BJ (cell line): ENCODE measurements around the gene PLD5. TPM values are rescaled to one million over a fixed set of nuclear protein-coding genes. Genes with fewer than 3 reads are reported as not detected.
A peak's percentile ranks its signal among the peaks of the same experiment; 100 is the strongest.

Experiments
- CTCF ChIA-PET: fragments of 350-600 bp; formaldehyde crosslinking; extraction: SDS; loops from one replicate; lab custom pipeline; 2021; ENCODE audit warnings: antibody characterized with exemption, inconsistent platforms; lab: Yijun Ruan, JAX
- POLR2A ChIA-PET: fragments of 300-600 bp; sonication (Branson Sonifier 250); formaldehyde crosslinking; extraction: SDS; loops from one replicate; lab custom pipeline; 2021; ENCODE audit warnings: antibody characterized with exemption; lab: Charles Lee
- DNase-seq: peaks from one replicate; pipeline ENCODE4 v3.0.0-alpha.2; 2011; ENCODE audit warnings: low read depth
- H3K27me3 ChIP-seq: 2 replicates; pipeline ENCODE4 v1.6.0; 2011; ENCODE audit warnings: low read length; ENCODE audit not compliant: control insufficient read depth, insufficient read depth
- H3K36me3 ChIP-seq: 2 replicates; pipeline ENCODE4 v1.5.1; 2011; ENCODE audit warnings: low read length; ENCODE audit not compliant: control insufficient read depth, insufficient read depth
- H3K4me3 ChIP-seq: 2 replicates; pipeline ENCODE4 v1.5.1; 2011; ENCODE audit warnings: low read depth, mild to moderate bottlenecking, control low read depth, low read length
- CTCF ChIP-seq: IDR thresholded peaks from 2 replicates; pipeline ENCODE4 v1.5.1; 2011; ENCODE audit warnings: low read depth, mild to moderate bottlenecking, control low read depth, inconsistent platforms, low read length, moderate library complexity; ENCODE audit not compliant: insufficient read depth
- polyA plus RNA-seq: library from polyadenylated mRNA; depleted of rRNA; stranded (reverse); fragments of >200 nt; gene quantifications from 2 replicates; pipeline ENCODE4 v1.2.3, GENCODE V29; 2011

Gene PLD5
- polyA plus RNA-seq, 1 experiment, result not detected

DNA sequence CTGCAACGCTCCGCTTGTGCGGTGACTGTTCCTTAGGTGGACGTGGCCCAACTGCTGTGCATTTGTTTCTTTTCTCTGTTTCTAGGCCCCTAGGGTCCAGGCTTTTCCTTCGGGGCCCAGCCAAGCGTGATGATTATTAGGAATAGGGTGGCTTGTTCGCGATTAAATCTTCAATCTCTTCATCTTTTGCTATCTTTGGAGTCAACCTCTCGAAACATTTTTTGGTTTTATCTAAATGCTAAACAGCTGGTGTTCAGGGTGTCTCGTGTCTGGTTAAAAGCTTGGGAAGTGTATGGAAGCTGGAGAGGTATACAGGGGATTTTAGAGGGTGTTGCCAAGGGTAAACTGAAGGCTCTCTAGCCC lies 844 bp upstream of the PLD5 start:
- peaks cover 18% of the 10 kb centered on the region for H3K27me3 ChIP-seq
- no peaks in the 10 kb centered on the region for H3K36me3 ChIP-seq
- CTCF ChIA-PET, result no interaction called here
- TF ChIP-seq CTCF, result no peak
- no peak overlapping the region for H3K4me3 ChIP-seq
- POLR2A ChIA-PET, result no interaction called here
- DNase-seq, result no peak

GRCh38 chr1:242523719-242524570 lies 552 bp downstream of the PLD5 start:
- Histone ChIP-seq H3K4me3 (peak overlapping the region; percentile 11), H3K27me3 (peaks cover 18% of the 10 kb centered on the region), H3K36me3 (no peaks in the 10 kb centered on the region)
- no peak for TF ChIP-seq CTCF
- ChIA-PET CTCF (no interaction called here), POLR2A (no interaction called here)
- DNase-seq, result no peak

GRCh38 chr1:242522996-242523718 lies 1.3 kb downstream of the PLD5 start:
- POLR2A ChIA-PET, result no interaction called here
- no peak overlapping the region for H3K4me3 ChIP-seq
- H3K27me3 ChIP-seq, result peaks cover 18% of the 10 kb centered on the region
- CTCF ChIA-PET, result no interaction called here
- DNase-seq, result no peak
- no peak for TF ChIP-seq CTCF
- no peaks in the 10 kb centered on the region for H3K36me3 ChIP-seq

DNA sequence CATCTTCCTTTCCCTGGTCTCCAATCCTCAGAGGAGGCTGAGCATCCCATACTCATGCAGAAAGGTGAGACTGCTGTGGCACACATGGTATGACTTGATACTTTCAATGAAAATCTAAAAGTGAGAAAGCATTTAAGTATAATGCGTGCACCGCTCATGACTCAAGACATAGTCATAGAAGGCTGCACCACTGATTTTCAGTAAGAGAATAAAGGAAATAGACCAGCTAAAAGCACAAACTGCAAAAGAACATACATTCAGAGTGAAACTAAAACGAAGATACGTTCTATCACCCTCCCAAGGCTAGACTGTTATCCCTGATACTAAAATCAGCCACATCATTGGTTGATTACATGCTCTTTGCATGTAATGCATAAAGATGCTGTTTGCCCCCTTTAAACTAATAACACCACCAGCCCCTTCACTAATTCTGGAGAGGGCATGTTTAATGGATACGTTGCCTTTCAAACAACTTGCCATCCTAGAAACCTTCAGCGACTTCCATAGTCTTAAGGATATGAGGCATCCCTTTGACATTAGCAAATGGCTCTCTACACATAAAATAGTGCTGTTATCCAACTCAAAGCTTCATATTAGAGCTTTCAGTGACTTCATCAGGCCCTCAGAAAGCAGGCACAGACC lies 2.1 kb downstream of the PLD5 start:
- H3K27me3 ChIP-seq, result peaks cover 18% of the 10 kb centered on the region
- no peak overlapping the region for H3K4me3 ChIP-seq
- no peaks in the 10 kb centered on the region for H3K36me3 ChIP-seq
- CTCF ChIA-PET, result no interaction called here
- POLR2A ChIA-PET, result no interaction called here
- no peak for DNase-seq
- no peak for TF ChIP-seq CTCF

DNA sequence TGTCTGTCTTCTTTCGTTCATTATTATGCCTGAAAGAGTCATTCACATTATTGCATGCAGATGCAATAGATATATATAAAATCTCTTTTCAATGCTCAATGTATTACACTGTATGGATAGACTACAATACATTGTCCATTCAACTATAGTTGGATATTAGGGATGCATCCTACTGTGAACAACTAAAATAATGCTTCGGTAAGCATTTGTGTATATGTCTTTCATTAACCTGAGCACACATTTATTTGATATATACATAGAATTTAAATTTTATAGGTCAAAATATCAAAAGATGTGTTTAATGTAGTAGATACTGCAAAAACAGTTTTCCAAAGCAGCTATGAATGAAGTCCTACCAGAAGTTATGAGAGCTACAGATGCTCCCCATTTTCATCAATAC lies 8.9 kb downstream of the PLD5 start:
- Histone ChIP-seq H3K27me3 (no peaks in the 10 kb centered on the region), H3K36me3 (no peaks in the 10 kb centered on the region), H3K4me3 (no peak overlapping the region)
- CTCF ChIA-PET, result no interaction called here
- POLR2A ChIA-PET, result no interaction called here
- TF ChIP-seq CTCF, result no peak
- DNase-seq, result no peak
